Colonic mucosa (tissue), 4 donors: ENCODE data around the gene TCTN1. TPM values are rescaled to one million over a fixed set of nuclear protein-coding genes. Genes with fewer than 3 reads are reported as not detected.
A peak's percentile ranks its signal among the peaks of the same experiment; 100 is the strongest.

Source experiments
- DNase-seq: peaks from one replicate; pipeline ENCODE4 v3.0.0-alpha.2; 2020
- H3K27ac ChIP-seq: fragments of 200-600 bp; one replicate; pipeline ENCODE4 v1.8.0; 2021
- H3K27me3 ChIP-seq: fragments of 200-600 bp; one replicate; pipeline ENCODE4 v1.8.0; 2021
- H3K36me3 ChIP-seq: fragments of 200-600 bp; one replicate; pipeline ENCODE4 v1.8.0; 2021
- H3K4me1 ChIP-seq: fragments of 200-600 bp; one replicate; pipeline ENCODE4 v1.8.0; 2021; ENCODE audit warnings: mild to moderate bottlenecking
- H3K4me3 ChIP-seq: fragments of 200-600 bp; one replicate; pipeline ENCODE4 v1.8.0; 2021
- H3K9ac ChIP-seq, 2 donors: one replicate each; pipeline ENCODE4 v1.7.0; 2013; ENCODE audit warnings: control low read depth in 2 of 2, low read depth in 2 of 2, low read length in 2 of 2
- H3K9me3 ChIP-seq: fragments of 200-600 bp; one replicate; pipeline ENCODE4 v1.8.0; 2021
- intact Hi-C: fragments of 100-400 bp; cut with DNase I; formaldehyde crosslinking; loops from one replicate; pipeline ENCODE4 v1.14.1; 2022
- total RNA-seq, 2 donors: library from RNA; stranded (reverse); fragmentation: NEBNext Ultra II Directional in 1 of 2; extraction: Animal tissue kit (Norgen Biotek cat#: 25700) in 1 of 2; gene quantifications; one replicate each; pipeline ENCODE4 v1.2.1, GENCODE V29; 2021
- TF ChIP-seq, protein P1 (sequence below): fragments of 200-600 bp; IDR thresholded peaks from one replicate; pipeline ENCODE4 v1.8.0; 2022; ENCODE audit warnings: antibody characterized with exemption, mild to moderate bottlenecking
- donor health status: healthy.
- donor health status: DM: no; HTN: no; CAD: no.
- donor health status: DM: no; HTN: no; CAD: no.

The TCTN1 gene
- total RNA-seq, 2 donors from 2014 or later = 9.2 to 10.2 TPM

- DNase-seq = no peak
- Histone ChIP-seq H3K27ac (no peak overlapping the region), H3K27me3 (no peaks in the 10 kb centered on the region), H3K4me1 (no peaks in the 10 kb centered on the region), H3K4me3 (no peak overlapping the region), H3K9ac (no peak overlapping the region), H3K36me3 (no peaks in the 10 kb centered on the region), H3K9me3 (no peaks in the 10 kb centered on the region)
- TF ChIP-seq, protein P1, sequence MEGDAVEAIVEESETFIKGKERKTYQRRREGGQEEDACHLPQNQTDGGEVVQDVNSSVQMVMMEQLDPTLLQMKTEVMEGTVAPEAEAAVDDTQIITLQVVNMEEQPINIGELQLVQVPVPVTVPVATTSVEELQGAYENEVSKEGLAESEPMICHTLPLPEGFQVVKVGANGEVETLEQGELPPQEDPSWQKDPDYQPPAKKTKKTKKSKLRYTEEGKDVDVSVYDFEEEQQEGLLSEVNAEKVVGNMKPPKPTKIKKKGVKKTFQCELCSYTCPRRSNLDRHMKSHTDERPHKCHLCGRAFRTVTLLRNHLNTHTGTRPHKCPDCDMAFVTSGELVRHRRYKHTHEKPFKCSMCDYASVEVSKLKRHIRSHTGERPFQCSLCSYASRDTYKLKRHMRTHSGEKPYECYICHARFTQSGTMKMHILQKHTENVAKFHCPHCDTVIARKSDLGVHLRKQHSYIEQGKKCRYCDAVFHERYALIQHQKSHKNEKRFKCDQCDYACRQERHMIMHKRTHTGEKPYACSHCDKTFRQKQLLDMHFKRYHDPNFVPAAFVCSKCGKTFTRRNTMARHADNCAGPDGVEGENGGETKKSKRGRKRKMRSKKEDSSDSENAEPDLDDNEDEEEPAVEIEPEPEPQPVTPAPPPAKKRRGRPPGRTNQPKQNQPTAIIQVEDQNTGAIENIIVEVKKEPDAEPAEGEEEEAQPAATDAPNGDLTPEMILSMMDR = no peak
- intact Hi-C loops = loop anchor here (10.0 kb wide), 2 partner anchors 69 to 179 kb away; no protein-coding TSS in a partner anchor
Observed at GRCh38 chr12:110693731-110694130, 79.8 kb downstream of the TCTN1 start.

DNA sequence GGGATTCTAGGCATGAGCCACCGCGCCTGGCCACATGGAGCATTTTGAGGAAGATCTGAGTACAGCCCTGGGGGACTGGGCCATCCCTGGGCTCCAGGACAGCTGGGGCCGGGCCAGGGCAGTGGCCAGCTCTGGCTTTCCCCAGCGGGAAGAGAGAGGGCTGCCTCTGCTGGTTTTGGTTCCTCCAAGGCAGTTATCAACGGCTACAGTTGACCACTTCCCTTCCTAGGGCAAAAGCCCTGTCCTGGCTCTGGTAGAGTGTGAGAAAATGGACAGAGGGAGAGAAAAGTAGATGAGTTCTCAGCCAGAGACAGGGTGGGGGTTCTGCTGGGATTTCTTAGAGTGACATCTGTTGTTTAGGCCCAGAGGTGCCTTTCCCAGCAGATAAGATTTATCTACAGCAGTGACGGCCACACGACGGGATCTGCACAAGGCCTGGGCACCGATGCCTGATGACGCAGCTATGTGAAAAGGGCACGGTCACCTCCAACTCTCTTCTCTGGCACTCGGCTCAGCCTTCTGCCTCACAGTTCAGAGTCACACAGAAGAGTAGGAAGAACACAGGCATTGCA is 80.5 kb downstream of the TCTN1 start:
- no peak for DNase-seq
- H3K4me3 ChIP-seq = no peak overlapping the region
- H3K4me1 ChIP-seq = no peaks in the 10 kb centered on the region
- H3K9me3 ChIP-seq = no peaks in the 10 kb centered on the region
- H3K36me3 ChIP-seq = no peaks in the 10 kb centered on the region
- intact Hi-C loops = loop anchor here (10.0 kb wide), 2 partner anchors 70 to 180 kb away; no protein-coding TSS in a partner anchor
- H3K27me3 ChIP-seq = no peaks in the 10 kb centered on the region
- no peak overlapping the region for H3K27ac ChIP-seq
- no peak overlapping the region for H3K9ac ChIP-seq
- TF ChIP-seq, protein P1 = no peak

GRCh38 chr12:110696283-110696682 is 82.4 kb downstream of the TCTN1 start:
- Histone ChIP-seq H3K36me3 (no peaks in the 10 kb centered on the region), H3K4me1 (no peaks in the 10 kb centered on the region), H3K4me3 (no peak overlapping the region), H3K27me3 (no peaks in the 10 kb centered on the region), H3K9me3 (no peaks in the 10 kb centered on the region), H3K9ac (no peak overlapping the region), H3K27ac (no peak overlapping the region)
- no peak for DNase-seq
- TF ChIP-seq, protein P1 = no peak
- intact Hi-C loops = loop anchor here (10.0 kb wide), 2 partner anchors 71 to 181 kb away; no protein-coding TSS in a partner anchor

DNA sequence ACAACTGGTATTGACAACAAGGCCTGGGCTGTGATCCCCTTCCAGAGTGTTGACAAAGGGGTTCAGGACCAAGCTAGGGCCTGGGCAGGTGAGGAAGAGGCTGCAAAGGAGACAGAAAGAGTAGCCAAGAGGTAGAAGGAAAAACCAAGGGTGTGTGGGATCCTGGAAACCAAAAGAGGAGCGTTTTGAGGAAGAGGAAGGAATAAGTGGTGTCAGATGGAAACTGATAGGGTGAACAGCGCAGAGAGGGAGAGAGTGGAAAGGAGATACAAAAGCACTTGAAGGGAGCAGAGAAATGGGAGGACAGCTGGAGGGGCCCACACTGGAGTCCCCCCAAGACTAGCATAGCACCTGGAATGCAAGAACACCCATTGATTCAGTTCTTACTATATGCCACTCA is 83.3 kb downstream of the TCTN1 start:
- no peak overlapping the region for H3K27ac ChIP-seq
- H3K4me3 ChIP-seq = no peak overlapping the region
- no peaks in the 10 kb centered on the region for H3K4me1 ChIP-seq
- H3K9ac ChIP-seq = no peak overlapping the region
- H3K36me3 ChIP-seq = no peaks in the 10 kb centered on the region
- intact Hi-C loops = loop anchor here (10.0 kb wide), 2 partner anchors 72 to 182 kb away; no protein-coding TSS in a partner anchor
- H3K27me3 ChIP-seq = no peaks in the 10 kb centered on the region
- H3K9me3 ChIP-seq = no peaks in the 10 kb centered on the region
- TF ChIP-seq, protein P1 = no peak
- DNase-seq = no peak

GRCh38 chr12:110698171-110698902 is 84.4 kb downstream of the TCTN1 start:
- intact Hi-C loops = loop anchor here (10.0 kb wide), 2 partner anchors 74 to 184 kb away; no protein-coding TSS in a partner anchor
- H3K4me3 ChIP-seq = no peak overlapping the region

More at GRCh38 chr12:110698171-110698902, 84.4 kb downstream of the TCTN1 start:
- Histone ChIP-seq H3K4me1 (no peaks in the 10 kb centered on the region), H3K36me3 (no peaks in the 10 kb centered on the region), H3K9me3 (no peaks in the 10 kb centered on the region), H3K27ac (peak overlapping the region; percentile 27), H3K9ac (no peak overlapping the region), H3K27me3 (no peaks in the 10 kb centered on the region)
- DNase-seq = peak; percentile 69
- TF ChIP-seq, protein P1 = peak; percentile 60

Other genes with a start within 250 kb of the TCTN1 start
- gene ANAPC7, start 210.4 kb upstream of the TCTN1 start, total RNA-seq = 10 to 100 TPM; 22.1 to 40.1 TPM
- gene ARPC3, start 163.8 kb upstream of the TCTN1 start, total RNA-seq = 100 to 1,000 TPM; 252 to 321 TPM
- 10 to 100 TPM; 10.9 to 21.8 TPM for gene GPN3, start 145.9 kb upstream of the TCTN1 start, total RNA-seq
- 1 to 10 TPM; 1.6 TPM for gene FAM216A, start 145.3 kb upstream of the TCTN1 start, total RNA-seq
- 100 to 1,000 TPM; 120 to 130 TPM for gene VPS29, start 112.0 kb upstream of the TCTN1 start, total RNA-seq
- gene RAD9B, start 111.8 kb upstream of the TCTN1 start, total RNA-seq = under 1 TPM; 0.19 to 0.69 TPM
- gene PPTC7, start 30.8 kb upstream of the TCTN1 start, total RNA-seq = 10 to 100 TPM; 25.7 to 34.9 TPM
- 1 to 10 TPM; 1.5 to 2.1 TPM for gene HVCN1, start 75.0 kb downstream of the TCTN1 start, total RNA-seq
- gene PPP1CC, start 128.8 kb downstream of the TCTN1 start, total RNA-seq = 100 to 1,000 TPM; 170 to 198 TPM
- gene CCDC63, start 232.9 kb downstream of the TCTN1 start, total RNA-seq = not detected